Coronary artery (tissue), 2 donors: ENCODE data around the gene SUV39H1.
"Not testable (repeated sequence)": the region's sequence is repeated elsewhere in the genome, so short reads cannot be mapped to it uniquely, and the experiment has no call there.

ENCODE experiments used
- DNase-seq: peaks from one replicate; pipeline ENCODE4 v3.0.0-alpha.2; 2017; ENCODE audit warnings: low spot score
- H3K27ac ChIP-seq, 2 donors: fragments of 200-600 bp; sonication (generic); one replicate each; pipeline ENCODE4 v1.5.1; 2016 to 2019
- H3K4me3 ChIP-seq: fragments of 200-600 bp; sonication (generic); 2 replicates; pipeline ENCODE4 v1.5.1; 2016; ENCODE audit warnings: mild to moderate bottlenecking, moderate library complexity
- TF ChIP-seq, protein P1 (sequence below): fragments of 200-600 bp; sonication (generic); IDR thresholded peaks from one replicate; pipeline ENCODE4 v1.5.1; 2019; ENCODE audit warnings: antibody characterized with exemption

Gene SUV39H1

DNA sequence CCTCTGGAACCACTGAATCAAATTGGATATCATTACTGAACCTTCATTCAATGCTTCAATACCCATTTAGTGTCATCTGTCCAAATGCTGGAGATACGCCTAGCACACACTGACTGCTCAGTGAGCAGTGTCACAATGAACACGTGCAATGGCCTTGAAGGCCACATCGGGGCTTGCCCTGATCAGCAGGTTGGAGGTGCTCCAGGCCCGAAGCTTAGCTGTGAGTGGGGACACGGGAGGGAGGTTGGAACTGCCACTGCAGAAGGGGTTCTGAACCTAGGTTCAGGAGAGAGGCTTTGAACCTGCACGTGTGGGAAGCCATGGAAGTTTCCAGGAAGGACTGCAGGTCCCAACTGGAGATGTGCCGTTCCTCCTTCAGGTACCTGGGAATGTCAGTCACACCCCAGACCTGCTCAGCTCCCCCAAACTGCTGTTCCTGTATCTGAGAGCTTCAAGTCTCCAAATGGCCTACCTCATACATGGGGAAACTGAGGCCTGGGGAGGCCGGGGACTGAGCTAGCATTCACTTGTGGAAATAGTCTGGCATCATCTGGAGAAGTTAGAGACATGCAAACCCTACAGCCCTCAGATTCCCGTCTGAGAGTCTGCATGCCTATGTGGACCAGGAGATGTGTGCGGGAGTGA lies 14.9 kb upstream of the SUV39H1 start:
- H3K4me3 ChIP-seq: no peak overlapping the region
- DNase-seq: no peak
- no peak overlapping the region for H3K27ac ChIP-seq
- TF ChIP-seq, protein P1, sequence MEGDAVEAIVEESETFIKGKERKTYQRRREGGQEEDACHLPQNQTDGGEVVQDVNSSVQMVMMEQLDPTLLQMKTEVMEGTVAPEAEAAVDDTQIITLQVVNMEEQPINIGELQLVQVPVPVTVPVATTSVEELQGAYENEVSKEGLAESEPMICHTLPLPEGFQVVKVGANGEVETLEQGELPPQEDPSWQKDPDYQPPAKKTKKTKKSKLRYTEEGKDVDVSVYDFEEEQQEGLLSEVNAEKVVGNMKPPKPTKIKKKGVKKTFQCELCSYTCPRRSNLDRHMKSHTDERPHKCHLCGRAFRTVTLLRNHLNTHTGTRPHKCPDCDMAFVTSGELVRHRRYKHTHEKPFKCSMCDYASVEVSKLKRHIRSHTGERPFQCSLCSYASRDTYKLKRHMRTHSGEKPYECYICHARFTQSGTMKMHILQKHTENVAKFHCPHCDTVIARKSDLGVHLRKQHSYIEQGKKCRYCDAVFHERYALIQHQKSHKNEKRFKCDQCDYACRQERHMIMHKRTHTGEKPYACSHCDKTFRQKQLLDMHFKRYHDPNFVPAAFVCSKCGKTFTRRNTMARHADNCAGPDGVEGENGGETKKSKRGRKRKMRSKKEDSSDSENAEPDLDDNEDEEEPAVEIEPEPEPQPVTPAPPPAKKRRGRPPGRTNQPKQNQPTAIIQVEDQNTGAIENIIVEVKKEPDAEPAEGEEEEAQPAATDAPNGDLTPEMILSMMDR: no peak

DNA sequence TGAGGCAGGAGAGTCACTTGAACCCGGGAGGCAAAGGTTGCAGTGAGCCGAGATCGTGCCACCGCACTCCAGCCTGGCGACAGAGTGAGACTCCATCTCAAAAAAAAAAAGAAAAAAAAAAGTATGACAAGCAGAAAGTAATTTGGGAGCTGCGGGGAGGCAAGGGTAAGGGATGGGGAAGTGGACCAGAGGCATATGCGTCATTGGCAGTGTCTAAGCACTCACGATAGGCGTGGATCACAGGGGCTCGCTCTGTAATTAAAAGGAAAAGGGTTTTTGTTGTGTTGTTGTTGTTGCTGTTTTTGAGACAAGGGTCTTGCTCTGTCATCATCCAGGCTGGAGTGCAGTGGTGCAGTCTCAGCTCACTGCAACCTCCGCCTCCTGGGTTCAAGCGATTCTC lies 13.7 kb upstream of the SUV39H1 start:
- H3K27ac ChIP-seq: peak overlapping the region in 1 of 2 donors; percentile 40
- DNase-seq, H3K4me3 ChIP-seq: not testable (repeated sequence)

DNA sequence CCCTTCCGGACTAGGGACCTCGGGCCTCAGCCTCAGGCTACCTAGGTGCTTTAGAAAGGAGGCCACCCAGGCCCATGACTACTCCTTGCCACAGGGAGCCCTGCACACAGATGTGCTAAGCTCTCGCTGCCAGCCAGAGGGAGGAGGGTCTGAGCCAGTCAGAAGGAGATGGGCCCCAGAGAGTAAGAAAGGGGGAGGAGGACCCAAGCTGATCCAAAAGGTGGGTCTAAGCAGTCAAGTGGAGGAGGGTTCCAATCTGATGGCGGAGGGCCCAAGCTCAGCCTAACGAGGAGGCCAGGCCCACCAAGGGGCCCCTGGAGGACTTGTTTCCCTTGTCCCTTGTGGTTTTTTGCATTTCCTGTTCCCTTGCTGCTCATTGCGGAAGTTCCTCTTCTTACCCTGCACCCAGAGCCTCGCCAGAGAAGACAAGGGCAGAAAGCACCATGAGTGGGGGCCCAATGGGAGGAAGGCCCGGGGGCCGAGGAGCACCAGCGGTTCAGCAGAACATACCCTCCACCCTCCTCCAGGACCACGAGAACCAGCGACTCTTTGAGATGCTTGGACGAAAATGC lies 13.0 kb upstream of the SUV39H1 start, which contains the start of gene WAS:
WAS (plus strand) TSS at position 389 of the 572 bp plus-strand sequence; CDS start at position 444, 55 bp downstream.
- TF ChIP-seq, protein P1: no peak
- H3K27ac ChIP-seq: peak within 1 kb of the TSS in 1 of 2 donors; percentile 40
- peak within 1 kb of the TSS; percentile 45 for H3K4me3 ChIP-seq
- DNase-seq: no peak

- no peak for DNase-seq
- H3K4me3 ChIP-seq: peak overlapping the region; percentile 45
- peak overlapping the region in 1 of 2 donors; percentile 40 for H3K27ac ChIP-seq
- TF ChIP-seq, protein P1: no peak
These were observed 12.4 kb upstream of the SUV39H1 start for GRCh38 chrX:48684134-48684533.

DNA sequence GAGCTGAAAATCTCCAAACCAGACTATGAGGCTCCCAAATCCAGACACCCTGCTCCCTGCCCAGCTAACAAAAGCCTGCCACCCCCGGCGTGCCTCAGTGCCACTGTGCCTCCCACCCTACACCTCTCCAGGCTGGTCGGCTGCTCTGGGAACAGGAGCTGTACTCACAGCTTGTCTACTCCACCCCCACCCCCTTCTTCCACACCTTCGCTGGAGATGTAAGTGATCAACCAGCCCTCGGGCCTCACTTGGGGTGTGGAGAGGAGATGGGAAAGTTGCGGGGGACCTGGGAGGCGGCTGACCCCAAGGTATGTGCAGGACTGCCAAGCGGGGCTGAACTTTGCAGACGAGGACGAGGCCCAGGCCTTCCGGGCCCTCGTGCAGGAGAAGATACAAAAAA lies 11.1 kb upstream of the SUV39H1 start:
- TF ChIP-seq, protein P1: no peak
- DNase-seq: no peak
- H3K4me3 ChIP-seq: no peak overlapping the region
- H3K27ac ChIP-seq: no peak overlapping the region

- TF ChIP-seq, protein P1: no peak
- H3K4me3 ChIP-seq: no peak overlapping the region
- no peak overlapping the region for H3K27ac ChIP-seq
- DNase-seq: no peak
These were observed 7.9 kb upstream of the SUV39H1 start for GRCh38 chrX:48688531-48689150.

GRCh38 chrX:48689208-48689920 lies 7.2 kb upstream of the SUV39H1 start:
- no peak for DNase-seq
- no peak overlapping the region for H3K4me3 ChIP-seq
- no peak overlapping the region for H3K27ac ChIP-seq
- TF ChIP-seq, protein P1: no peak

- H3K27ac ChIP-seq, H3K4me3 ChIP-seq, DNase-seq: not testable (repeated sequence)
These were observed 4.8 kb upstream of the SUV39H1 start for GRCh38 chrX:48691746-48692145.
